A673 (cell line): ENCODE results near the gene ZNF837.

Source experiments
- EZH2 ChIP-seq: fragments of 200-600 bp; sonication (generic); IDR thresholded peaks from 2 replicates; pipeline ENCODE4 v1.6.1; 2017; ENCODE audit warnings: borderline replicate concordance, low read depth, mild to moderate bottlenecking, mixed read lengths, antibody characterized with exemption, low read length; ENCODE audit not compliant: poor library complexity, severe bottlenecking
- TF ChIP-seq, protein P1 (sequence below): fragments of 300-800, 200-600 bp; sonication (generic); conservative IDR thresholded peaks from 2 replicates; pipeline ENCODE4 v1.5.1; 2017; ENCODE audit warnings: low read depth, mild to moderate bottlenecking, antibody characterized with exemption, low read length, moderate library complexity, mixed read lengths

- no peak for TF ChIP-seq EZH2
- TF ChIP-seq, protein P1, sequence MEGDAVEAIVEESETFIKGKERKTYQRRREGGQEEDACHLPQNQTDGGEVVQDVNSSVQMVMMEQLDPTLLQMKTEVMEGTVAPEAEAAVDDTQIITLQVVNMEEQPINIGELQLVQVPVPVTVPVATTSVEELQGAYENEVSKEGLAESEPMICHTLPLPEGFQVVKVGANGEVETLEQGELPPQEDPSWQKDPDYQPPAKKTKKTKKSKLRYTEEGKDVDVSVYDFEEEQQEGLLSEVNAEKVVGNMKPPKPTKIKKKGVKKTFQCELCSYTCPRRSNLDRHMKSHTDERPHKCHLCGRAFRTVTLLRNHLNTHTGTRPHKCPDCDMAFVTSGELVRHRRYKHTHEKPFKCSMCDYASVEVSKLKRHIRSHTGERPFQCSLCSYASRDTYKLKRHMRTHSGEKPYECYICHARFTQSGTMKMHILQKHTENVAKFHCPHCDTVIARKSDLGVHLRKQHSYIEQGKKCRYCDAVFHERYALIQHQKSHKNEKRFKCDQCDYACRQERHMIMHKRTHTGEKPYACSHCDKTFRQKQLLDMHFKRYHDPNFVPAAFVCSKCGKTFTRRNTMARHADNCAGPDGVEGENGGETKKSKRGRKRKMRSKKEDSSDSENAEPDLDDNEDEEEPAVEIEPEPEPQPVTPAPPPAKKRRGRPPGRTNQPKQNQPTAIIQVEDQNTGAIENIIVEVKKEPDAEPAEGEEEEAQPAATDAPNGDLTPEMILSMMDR, result no peak
These were observed 5.2 kb upstream of the ZNF837 start for GRCh38 chr19:58385891-58386575.
